ENCODE measurements around the gene DNMT3A.

DNMT3A gene

GRCh38 chr2:25343187-25343825 lies 1.6 kb upstream of the DNMT3A start:
- no peak for DNase-seq (ENCODE audit: low read depth)

- DNase-seq (ENCODE audit: low read depth) = no peak
Measured at GRCh38 chr2:25342372-25343186, 854 bp upstream of the DNMT3A start.

GRCh38 chr2:25341011-25341727 lies 556 bp downstream of the DNMT3A start:
- DNase-seq (ENCODE audit: low read depth) = no peak

GRCh38 chr2:25340181-25340921 lies 1.4 kb downstream of the DNMT3A start:
- DNase-seq (ENCODE audit: low read depth) = no peak

GRCh38 chr2:25339791-25340180 lies 1.9 kb downstream of the DNMT3A start:
- no peak for DNase-seq (ENCODE audit: low read depth)

GRCh38 chr2:25339211-25339674 lies 2.5 kb downstream of the DNMT3A start:
- DNase-seq (ENCODE audit: low read depth) = no peak

GRCh38 chr2:25338401-25338800 lies 3.3 kb downstream of the DNMT3A start:
- DNase-seq (ENCODE audit: low read depth) = no peak

GRCh38 chr2:25337891-25338290 lies 3.8 kb downstream of the DNMT3A start:
- no peak for DNase-seq (ENCODE audit: low read depth)

- no peak for DNase-seq (ENCODE audit: low read depth)
Measured at GRCh38 chr2:25337276-25337675, 4.4 kb downstream of the DNMT3A start.

GRCh38 chr2:25336383-25336841 lies 5.3 kb downstream of the DNMT3A start:
- DNase-seq (ENCODE audit: low read depth) = no peak

- no peak for DNase-seq (ENCODE audit: low read depth)
Measured at GRCh38 chr2:25335971-25336370, 5.8 kb downstream of the DNMT3A start.

- DNase-seq (ENCODE audit: low read depth) = no peak
Measured at GRCh38 chr2:25335204-25335603, 6.5 kb downstream of the DNMT3A start.

- no peak for DNase-seq (ENCODE audit: low read depth)
Measured at GRCh38 chr2:25334482-25334881, 7.2 kb downstream of the DNMT3A start.

GRCh38 chr2:25333981-25334380 lies 7.7 kb downstream of the DNMT3A start:
- no peak for DNase-seq (ENCODE audit: low read depth)

GRCh38 chr2:25332571-25332970 lies 9.2 kb downstream of the DNMT3A start:
- DNase-seq (ENCODE audit: low read depth) = no peak

- no peak for DNase-seq (ENCODE audit: low read depth)
Measured at GRCh38 chr2:25331686-25332365, 9.9 kb downstream of the DNMT3A start.

GRCh38 chr2:25330937-25331336 lies 10.8 kb downstream of the DNMT3A start:
- DNase-seq (ENCODE audit: low read depth) = no peak

GRCh38 chr2:25330273-25330672 lies 11.5 kb downstream of the DNMT3A start:
- DNase-seq (ENCODE audit: low read depth) = no peak

- no peak for DNase-seq (ENCODE audit: low read depth)
Measured at GRCh38 chr2:25328152-25329085, 13.3 kb downstream of the DNMT3A start.

- no peak for DNase-seq (ENCODE audit: low read depth)
Measured at GRCh38 chr2:25326326-25327013, 15.3 kb downstream of the DNMT3A start.
